ENCODE data around the gene LMAN2.

The LMAN2 gene

DNA sequence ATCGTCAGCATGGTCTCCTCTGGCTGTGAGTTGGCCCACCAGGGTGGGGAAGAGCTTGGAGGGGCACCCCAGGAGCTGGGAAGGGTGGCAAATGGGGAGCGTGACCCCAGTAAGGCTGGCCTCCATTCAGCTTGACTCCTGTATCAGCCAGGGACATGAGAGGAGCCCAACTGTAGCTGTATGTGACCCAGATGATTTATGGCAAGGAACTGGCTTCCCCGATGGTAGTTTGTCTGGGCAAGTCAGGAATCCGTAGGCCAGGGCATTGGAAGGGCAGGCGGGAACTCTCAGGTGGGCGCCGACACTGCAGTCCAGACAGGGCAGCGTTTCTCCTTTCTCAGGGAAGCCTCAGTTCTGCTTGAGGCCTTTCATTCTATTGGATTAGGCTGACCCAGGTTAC is 35.1 kb upstream of the LMAN2 start:
- Histone ChIP-seq H4K20me1 (ENCODE audit: insufficient read depth) (no peaks in the 10 kb centered on the region), H3K36me3 (ENCODE audit: insufficient read depth) (no peaks in the 10 kb centered on the region), H3K4me1 (ENCODE audit: low read depth, poor library complexity, severe bottlenecking) (no peaks in the 10 kb centered on the region), H3K9ac (no peak overlapping the region), H3K4me2 (no peak overlapping the region), H3K79me2 (ENCODE audit: insufficient read depth, low read depth) (no peaks in the 10 kb centered on the region), H2AFZ (ENCODE audit: low read depth) (no peak overlapping the region), H3K27ac (no peak overlapping the region), H3K27me3 (ENCODE audit: insufficient read depth, low read depth) (no peaks in the 10 kb centered on the region; the same call in 1 of the 2 replicates), H3K4me3 (IDR thresholded peaks at IDR 0.05; ENCODE audit: insufficient read depth, low read depth, low read length) (no peak overlapping the region)
- TF ChIP-seq, protein P1, sequence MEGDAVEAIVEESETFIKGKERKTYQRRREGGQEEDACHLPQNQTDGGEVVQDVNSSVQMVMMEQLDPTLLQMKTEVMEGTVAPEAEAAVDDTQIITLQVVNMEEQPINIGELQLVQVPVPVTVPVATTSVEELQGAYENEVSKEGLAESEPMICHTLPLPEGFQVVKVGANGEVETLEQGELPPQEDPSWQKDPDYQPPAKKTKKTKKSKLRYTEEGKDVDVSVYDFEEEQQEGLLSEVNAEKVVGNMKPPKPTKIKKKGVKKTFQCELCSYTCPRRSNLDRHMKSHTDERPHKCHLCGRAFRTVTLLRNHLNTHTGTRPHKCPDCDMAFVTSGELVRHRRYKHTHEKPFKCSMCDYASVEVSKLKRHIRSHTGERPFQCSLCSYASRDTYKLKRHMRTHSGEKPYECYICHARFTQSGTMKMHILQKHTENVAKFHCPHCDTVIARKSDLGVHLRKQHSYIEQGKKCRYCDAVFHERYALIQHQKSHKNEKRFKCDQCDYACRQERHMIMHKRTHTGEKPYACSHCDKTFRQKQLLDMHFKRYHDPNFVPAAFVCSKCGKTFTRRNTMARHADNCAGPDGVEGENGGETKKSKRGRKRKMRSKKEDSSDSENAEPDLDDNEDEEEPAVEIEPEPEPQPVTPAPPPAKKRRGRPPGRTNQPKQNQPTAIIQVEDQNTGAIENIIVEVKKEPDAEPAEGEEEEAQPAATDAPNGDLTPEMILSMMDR (conservative IDR thresholded peaks at IDR 0.05; ENCODE audit: low read depth, low read length), result no peak

DNA sequence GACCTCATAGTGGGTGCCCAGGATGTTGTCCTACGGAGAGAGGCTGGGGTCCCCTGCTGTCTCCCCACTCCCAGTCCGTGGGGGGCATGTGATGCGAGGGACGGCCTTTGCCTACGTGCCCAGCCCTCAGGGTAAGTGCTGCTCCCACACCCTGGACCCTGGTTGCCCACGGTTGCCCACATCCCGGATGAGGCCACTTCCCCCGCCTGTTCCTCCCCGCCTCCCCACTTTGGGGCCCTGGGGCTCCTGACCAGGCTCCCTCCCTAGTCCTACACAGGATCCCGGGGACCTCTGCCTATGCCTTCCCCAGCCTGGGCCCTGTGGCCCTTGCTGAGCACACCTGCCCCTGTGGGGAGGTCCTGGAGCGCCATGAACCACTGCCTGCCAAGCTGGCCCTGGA is 34.3 kb upstream of the LMAN2 start:
- no peaks in the 10 kb centered on the region for H3K79me2 ChIP-seq (ENCODE audit: insufficient read depth, low read depth)
- TF ChIP-seq, protein P1 (conservative IDR thresholded peaks at IDR 0.05; ENCODE audit: low read depth, low read length), result no peak
- no peaks in the 10 kb centered on the region for H3K36me3 ChIP-seq (ENCODE audit: insufficient read depth)
- no peak overlapping the region for H3K4me2 ChIP-seq
- no peaks in the 10 kb centered on the region; the same call in 1 of the 2 replicates for H3K27me3 ChIP-seq (ENCODE audit: insufficient read depth, low read depth)
- H2AFZ ChIP-seq (ENCODE audit: low read depth), result no peak overlapping the region
- no peak overlapping the region for H3K4me3 ChIP-seq (IDR thresholded peaks at IDR 0.05; ENCODE audit: insufficient read depth, low read depth, low read length)
- H3K9ac ChIP-seq, result no peak overlapping the region
- H4K20me1 ChIP-seq (ENCODE audit: insufficient read depth), result no peaks in the 10 kb centered on the region
- no peaks in the 10 kb centered on the region for H3K4me1 ChIP-seq (ENCODE audit: low read depth, poor library complexity, severe bottlenecking)
- H3K27ac ChIP-seq, result no peak overlapping the region

GRCh38 chr5:177384134-177384533 is 32.7 kb upstream of the LMAN2 start, which contains the start of gene SLC34A1:
SLC34A1 (plus strand) TSS chr5:177384434; CDS start chr5:177385742, 1,308 bp downstream.
- Histone ChIP-seq H3K27me3 (ENCODE audit: insufficient read depth, low read depth) (no peaks in the 10 kb centered on the region; the same call in 1 of the 2 replicates), H4K20me1 (ENCODE audit: insufficient read depth) (no peaks in the 10 kb centered on the region), H2AFZ (ENCODE audit: low read depth) (no peak within 1 kb of the TSS), H3K4me2 (no peak within 1 kb of the TSS), H3K9ac (no peak within 1 kb of the TSS), H3K27ac (no peak within 1 kb of the TSS), H3K4me3 (IDR thresholded peaks at IDR 0.05; ENCODE audit: insufficient read depth, low read depth, low read length) (no peak within 1 kb of the TSS), H3K79me2 (ENCODE audit: insufficient read depth, low read depth) (no peaks in the 10 kb centered on the region), H3K4me1 (ENCODE audit: low read depth, poor library complexity, severe bottlenecking) (no peaks in the 10 kb centered on the region), H3K36me3 (ENCODE audit: insufficient read depth) (no peaks in the 10 kb centered on the region)
- TF ChIP-seq, protein P1 (conservative IDR thresholded peaks at IDR 0.05; ENCODE audit: low read depth, low read length), result no peak

- Histone ChIP-seq H3K9ac (no peak overlapping the region), H3K27ac (no peak overlapping the region), H2AFZ (ENCODE audit: low read depth) (no peak overlapping the region), H3K79me2 (ENCODE audit: insufficient read depth, low read depth) (no peaks in the 10 kb centered on the region), H3K36me3 (ENCODE audit: insufficient read depth) (no peaks in the 10 kb centered on the region), H3K4me3 (IDR thresholded peaks at IDR 0.05; ENCODE audit: insufficient read depth, low read depth, low read length) (no peak overlapping the region), H3K4me2 (no peak overlapping the region), H3K27me3 (ENCODE audit: insufficient read depth, low read depth) (no peaks in the 10 kb centered on the region; the same call in 1 of the 2 replicates), H4K20me1 (ENCODE audit: insufficient read depth) (no peaks in the 10 kb centered on the region), H3K4me1 (ENCODE audit: low read depth, poor library complexity, severe bottlenecking) (no peaks in the 10 kb centered on the region)
- TF ChIP-seq, protein P1 (conservative IDR thresholded peaks at IDR 0.05; ENCODE audit: low read depth, low read length), result no peak
These were observed 31.7 kb upstream of the LMAN2 start for GRCh38 chr5:177383181-177383580.

Measured in KMS-11 (cell line).